Activated CD8-positive, alpha-beta memory T cell treated with anti-CD3 and anti-CD28 coated beads for 1 hour (primary cell): ENCODE data around the gene TNP1.

Experiments used
- DNase-seq, 2 donors: peaks; one replicate each; pipeline ENCODE4 v3.0.0-alpha.2; 2020; ENCODE audit warnings: low read depth in 1 of 2; ENCODE audit errors: extremely low read depth in 1 of 2

TNP1 gene

GRCh38 chr2:216875862-216876261 is 16.0 kb upstream of the TNP1 start:
- no peak for DNase-seq

GRCh38 chr2:216873573-216873972 is 13.7 kb upstream of the TNP1 start:
- no peak for DNase-seq

- DNase-seq = no peak
These were observed 12.8 kb upstream of the TNP1 start for GRCh38 chr2:216872624-216873023.

- DNase-seq = no peak
These were observed 12.2 kb upstream of the TNP1 start for GRCh38 chr2:216872040-216872439.

- no peak for DNase-seq
These were observed 11.6 kb upstream of the TNP1 start for GRCh38 chr2:216871333-216871934.

GRCh38 chr2:216870508-216871332 is 10.9 kb upstream of the TNP1 start:
- DNase-seq = no peak

GRCh38 chr2:216866515-216867095 is 6.7 kb upstream of the TNP1 start:
- DNase-seq = no peak

GRCh38 chr2:216865658-216866057 is 5.8 kb upstream of the TNP1 start:
- DNase-seq = no peak

- DNase-seq = no peak
These were observed 4.1 kb upstream of the TNP1 start for GRCh38 chr2:216863946-216864345.

- DNase-seq = no peak
These were observed 2.9 kb upstream of the TNP1 start for GRCh38 chr2:216862628-216863398.

GRCh38 chr2:216860426-216861137 is 718 bp upstream of the TNP1 start:
- DNase-seq = no peak

GRCh38 chr2:216858312-216858711 is 1.6 kb downstream of the TNP1 start:
- no peak for DNase-seq

- DNase-seq = no peak
These were observed 2.7 kb downstream of the TNP1 start for GRCh38 chr2:216857131-216857550.

- DNase-seq = no peak
These were observed 3.3 kb downstream of the TNP1 start for GRCh38 chr2:216856406-216857065.

- no peak for DNase-seq
These were observed 4.3 kb downstream of the TNP1 start for GRCh38 chr2:216855605-216856004.

- DNase-seq = no peak
These were observed 4.8 kb downstream of the TNP1 start for GRCh38 chr2:216855079-216855478.

- DNase-seq = no peak
These were observed 8.3 kb downstream of the TNP1 start for GRCh38 chr2:216851486-216852090.

GRCh38 chr2:216850665-216851322 is 9.1 kb downstream of the TNP1 start:
- no peak for DNase-seq

- no peak for DNase-seq
These were observed 9.9 kb downstream of the TNP1 start for GRCh38 chr2:216849987-216850386.
